Neural progenitor cell (in vitro differentiated cells): Measurements from ENCODE around the gene ABAT. TPM values are rescaled to one million over a fixed set of nuclear protein-coding genes. Genes with fewer than 3 reads are reported as not detected.

Experiments
- DNase-seq: peaks from one replicate; pipeline ENCODE4 v3.0.0-alpha.2; 2016; ENCODE audit warnings: low spot score
- H2AFZ ChIP-seq: fragments of 200-600 bp; sonication (generic); replicated peaks from 2 replicates; pipeline ENCODE4 v1.6.1; 2016; ENCODE audit warnings: antibody characterized with exemption
- H3F3A ChIP-seq: fragments of 200-600 bp; sonication (generic); 2 replicates; pipeline ENCODE4 v1.6.1; 2016; ENCODE audit warnings: antibody characterized with exemption, low read depth
- H3K27ac ChIP-seq: fragments of 200-600 bp; sonication (generic); 2 replicates; pipeline ENCODE4 v1.5.1; 2016; ENCODE audit warnings: mild to moderate bottlenecking
- H3K27me3 ChIP-seq: fragments of 200-600 bp; sonication (generic); 2 replicates; pipeline ENCODE4 v1.6.1; 2016; ENCODE audit warnings: mild to moderate bottlenecking, moderate library complexity
- H3K36me3 ChIP-seq: fragments of 200-600 bp; sonication (generic); 2 replicates; pipeline ENCODE4 v1.5.1; 2016
- H3K4me1 ChIP-seq: fragments of 200-600 bp; sonication (generic); 2 replicates; pipeline ENCODE4 v1.6.1; 2016; ENCODE audit warnings: mixed run types
- H3K4me2 ChIP-seq: fragments of 200-600 bp; sonication (generic); 2 replicates; pipeline ENCODE4 v1.6.1; 2016
- H3K4me3 ChIP-seq: fragments of 200-600 bp; sonication (generic); 2 replicates; pipeline ENCODE4 v1.5.1; 2016
- H3K79me2 ChIP-seq: fragments of 200-600 bp; sonication (generic); 2 replicates; pipeline ENCODE4 v1.6.1; 2016; ENCODE audit warnings: low read depth
- H3K9ac ChIP-seq: fragments of 200-600 bp; sonication (generic); 2 replicates; pipeline ENCODE4 v1.6.1; 2016
- H3K9me3 ChIP-seq: fragments of 200-600 bp; sonication (generic); 2 replicates; pipeline ENCODE4 v1.5.1; 2016; ENCODE audit warnings: low read depth
- H4K20me1 ChIP-seq: fragments of 200-600 bp; sonication (generic); 2 replicates; pipeline ENCODE4 v1.6.1; 2016; ENCODE audit warnings: low read depth
- H3K27ac Mint-ChIP-seq: 3 replicates; pipeline ENCODE4 v1.8.0; 2021; ENCODE audit warnings: mixed read lengths
- H3K27me3 Mint-ChIP-seq: 2 replicates; pipeline ENCODE4 v1.8.0; 2022; ENCODE audit warnings: low read depth, mild to moderate bottlenecking, inconsistent platforms, moderate library complexity, mixed read lengths; ENCODE audit not compliant: insufficient read depth
- H3K36me3 Mint-ChIP-seq: 3 replicates; pipeline ENCODE4 v1.8.0; 2021; ENCODE audit warnings: mixed read lengths
- H3K4me1 Mint-ChIP-seq: 3 replicates; pipeline ENCODE4 v1.8.0; 2021; ENCODE audit warnings: mixed read lengths
- H3K4me3 Mint-ChIP-seq: 3 replicates; pipeline ENCODE4 v1.8.0; 2021; ENCODE audit warnings: mild to moderate bottlenecking, moderate library complexity, mixed read lengths
- H3K9me3 Mint-ChIP-seq: 3 replicates; pipeline ENCODE4 v1.8.0; 2020; ENCODE audit warnings: mixed read lengths
- CTCF ChIP-seq: fragments of 200-600 bp; sonication (generic); IDR thresholded peaks from 2 replicates; pipeline ENCODE4 v1.5.1; 2017; ENCODE audit warnings: antibody characterized with exemption, mild to moderate bottlenecking
- EZH2 ChIP-seq: fragments of 200-600 bp; sonication (generic); IDR thresholded peaks from 2 replicates; pipeline ENCODE4 v1.6.1; 2017; ENCODE audit warnings: antibody characterized with exemption, mild to moderate bottlenecking, moderate library complexity
- EZH2phosphoT487 ChIP-seq: fragments of 200-600 bp; sonication (generic); IDR thresholded peaks from 2 replicates; pipeline ENCODE4 v1.6.1; 2017; ENCODE audit warnings: antibody characterized with exemption
- total RNA-seq: library from RNA; depleted of rRNA; stranded (reverse); fragments of >200 nt; gene quantifications from 2 replicates; pipeline ENCODE4 v1.2.3, GENCODE V29; 2015; ENCODE audit warnings: low replicate concordance

Gene ABAT
- total RNA-seq, 1 donor from 2014 or later = 7.3 TPM

- peaks cover 29% of the 10 kb centered on the region for H3K4me1 Mint-ChIP-seq
- no peaks in the 10 kb centered on the region for H3K36me3 ChIP-seq
- no peaks in the 10 kb centered on the region for H3K4me1 ChIP-seq
- TF ChIP-seq EZH2phosphoT487 (no peak), CTCF (no peak), EZH2 (no peak)
- peak overlapping the region; percentile 87 for H3K27ac Mint-ChIP-seq
- peak overlapping the region; percentile 71 for H3K4me3 ChIP-seq
- no peaks in the 10 kb centered on the region for H3F3A ChIP-seq
- peak overlapping the region; percentile 95 for H3K4me3 Mint-ChIP-seq
- no peak for DNase-seq
- H3K79me2 ChIP-seq = peaks cover 61% of the 10 kb centered on the region
- peak overlapping the region; percentile 65 for H3K9ac ChIP-seq
- H3K9me3 ChIP-seq = no peaks in the 10 kb centered on the region
- H3K27me3 ChIP-seq = no peaks in the 10 kb centered on the region
- H2AFZ ChIP-seq = no peak overlapping the region
- H3K9me3 Mint-ChIP-seq = no peaks in the 10 kb centered on the region
- no peaks in the 10 kb centered on the region for H3K36me3 Mint-ChIP-seq
- peaks cover 5% of the 10 kb centered on the region for H4K20me1 ChIP-seq
- no peak overlapping the region for H3K27ac ChIP-seq
- H3K27me3 Mint-ChIP-seq = no peaks in the 10 kb centered on the region
- H3K4me2 ChIP-seq = peak overlapping the region; percentile 98
Observed at GRCh38 chr16:8796469-8797363, 122.3 kb downstream of the ABAT start.

GRCh38 chr16:8797364-8798173, 123.2 kb downstream of the ABAT start, which contains the start of the genes PMM2 and TMEM186:
PMM2 (plus strand) TSS chr16:8797839; CDS start chr16:8797883, 44 bp downstream.
TMEM186 (minus strand) TSS chr16:8797639; CDS start chr16:8797614, 25 bp downstream.
- peak within 1 kb of the TSS; percentile 65 for H3K9ac ChIP-seq

GRCh38 chr16:8798174-8798527, 123.7 kb downstream of the ABAT start:
- Histone ChIP-seq H3K79me2 (peaks cover 61% of the 10 kb centered on the region), H3K27me3 (no peaks in the 10 kb centered on the region), H3K4me3 (peak overlapping the region; percentile 71), H3K4me2 (peak overlapping the region; percentile 98), H4K20me1 (peaks cover 5% of the 10 kb centered on the region), H3K9me3 (no peaks in the 10 kb centered on the region), H3K27ac (no peak overlapping the region), H3K9ac (peak overlapping the region; percentile 65), H2AFZ (peak overlapping the region; percentile 83), H3F3A (no peaks in the 10 kb centered on the region), H3K36me3 (no peaks in the 10 kb centered on the region), H3K4me1 (no peaks in the 10 kb centered on the region)
- Mint-ChIP-seq H3K36me3 (peaks cover 5% of the 10 kb centered on the region), H3K27me3 (no peaks in the 10 kb centered on the region), H3K27ac (no peak overlapping the region), H3K9me3 (no peaks in the 10 kb centered on the region), H3K4me3 (peak overlapping the region; percentile 95), H3K4me1 (peaks cover 20% of the 10 kb centered on the region)
- TF ChIP-seq EZH2phosphoT487 (no peak), EZH2 (no peak), CTCF (no peak)
- no peak for DNase-seq

More at GRCh38 chr16:8797364-8798173, 123.2 kb downstream of the ABAT start, which contains the start of the genes PMM2 and TMEM186:
- peak within 1 kb of the TSS; percentile 87 for H3K27ac Mint-ChIP-seq
- no peaks in the 10 kb centered on the region for H3K36me3 Mint-ChIP-seq
- H3K27me3 Mint-ChIP-seq = no peaks in the 10 kb centered on the region
- no peaks in the 10 kb centered on the region for H3K4me1 ChIP-seq
- peak within 1 kb of the TSS; percentile 71 for H3K4me3 ChIP-seq
- H3K9me3 ChIP-seq = no peaks in the 10 kb centered on the region
- H3F3A ChIP-seq = no peaks in the 10 kb centered on the region
- H3K36me3 ChIP-seq = no peaks in the 10 kb centered on the region
- peaks cover 5% of the 10 kb centered on the region for H4K20me1 ChIP-seq
- H2AFZ ChIP-seq = peak within 1 kb of the TSS; percentile 83
- H3K4me3 Mint-ChIP-seq = peak within 1 kb of the TSS; percentile 95
- H3K4me2 ChIP-seq = peak within 1 kb of the TSS; percentile 98
- H3K79me2 ChIP-seq = peaks cover 61% of the 10 kb centered on the region
- TF ChIP-seq EZH2 = no peak
- no peak for TF ChIP-seq EZH2phosphoT487
- TF ChIP-seq CTCF = no peak
- H3K27me3 ChIP-seq = no peaks in the 10 kb centered on the region
- H3K27ac ChIP-seq = no peak within 1 kb of the TSS
- peak; percentile 97 for DNase-seq
- peaks cover 22% of the 10 kb centered on the region for H3K4me1 Mint-ChIP-seq
- H3K9me3 Mint-ChIP-seq = no peaks in the 10 kb centered on the region
